Stimulated activated CD8-positive, alpha-beta memory T cell treated with anti-CD3 and anti-CD28 coated beads, Interleukin-2, amount 100 ng/mL, for 48 hours (primary cell): Measurements from ENCODE around the gene ADGRD1.
"Not testable (repeated sequence)": the region's sequence is repeated elsewhere in the genome, so short reads cannot be mapped to it uniquely, and the experiment has no call there.

Experiments used
- DNase-seq, 2 donors: peaks; one replicate each; pipeline ENCODE4 v3.0.0-alpha.2; 2020; ENCODE audit warnings: low read depth in 2 of 2

The ADGRD1 gene

GRCh38 chr12:130937546-130937945 is 16.2 kb upstream of the ADGRD1 start:
- DNase-seq, result not testable (repeated sequence)

DNA sequence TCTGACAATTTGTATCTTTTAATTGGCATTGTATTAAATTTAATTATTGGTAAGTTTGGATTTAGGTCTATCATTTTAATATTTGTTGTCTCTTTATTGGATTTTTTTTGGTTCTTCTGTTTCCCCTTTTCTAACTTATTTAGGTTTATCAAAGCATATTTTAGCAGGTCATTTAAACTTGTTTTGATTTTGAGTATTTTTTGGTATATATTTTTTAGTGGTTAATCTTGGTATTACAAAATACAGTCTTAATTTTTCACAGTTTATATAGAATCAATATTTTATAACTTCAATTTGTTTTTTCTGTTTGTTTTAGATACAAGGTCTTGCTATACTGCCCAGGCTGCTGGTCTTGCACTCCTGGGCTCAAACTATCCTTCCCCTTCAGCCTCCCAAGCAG is 15.5 kb upstream of the ADGRD1 start:
- no peak for DNase-seq

DNA sequence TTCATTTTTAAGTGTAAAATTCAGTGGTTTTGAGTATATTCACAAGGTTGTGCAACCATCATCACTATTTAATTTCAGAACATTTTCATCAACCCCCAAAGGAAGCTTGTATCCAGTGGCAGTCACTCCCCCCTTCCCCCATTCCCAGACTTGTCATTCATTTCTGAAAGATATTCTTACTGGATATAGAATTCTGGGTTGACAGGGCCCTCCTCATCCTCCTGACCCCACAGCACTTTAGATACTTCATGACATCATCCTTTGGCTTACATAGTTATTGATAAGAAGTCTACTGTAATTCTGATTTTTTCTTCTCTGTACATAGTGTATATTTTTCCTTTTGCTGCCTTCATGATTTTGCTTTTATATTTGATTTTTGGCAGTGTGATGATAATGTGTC is 8.8 kb upstream of the ADGRD1 start:
- DNase-seq, result no peak

GRCh38 chr12:130945786-130946492 is 7.8 kb upstream of the ADGRD1 start:
- no peak for DNase-seq

- DNase-seq, result no peak
Measured at GRCh38 chr12:130947028-130947613, 6.6 kb upstream of the ADGRD1 start.

DNA sequence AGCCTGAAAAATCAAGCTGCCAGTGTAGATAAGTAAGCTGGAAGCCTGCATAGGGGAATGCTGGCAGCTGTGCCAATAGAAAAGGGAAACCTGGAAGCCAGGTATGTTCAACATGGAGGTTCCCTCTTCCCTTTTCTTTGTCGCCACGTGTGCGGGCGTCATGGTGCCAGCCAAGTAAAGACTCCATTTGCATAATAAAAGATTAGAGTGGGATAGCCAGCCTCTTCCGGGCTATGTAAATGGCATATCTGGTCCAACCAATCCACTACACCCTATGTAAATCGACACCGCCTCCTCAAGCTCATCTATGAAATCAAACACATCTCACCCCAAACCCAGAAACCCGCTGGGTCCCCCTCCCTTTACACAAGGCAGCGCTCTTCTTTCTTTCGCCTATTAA is 5.6 kb upstream of the ADGRD1 start:
- no peak for DNase-seq

DNA sequence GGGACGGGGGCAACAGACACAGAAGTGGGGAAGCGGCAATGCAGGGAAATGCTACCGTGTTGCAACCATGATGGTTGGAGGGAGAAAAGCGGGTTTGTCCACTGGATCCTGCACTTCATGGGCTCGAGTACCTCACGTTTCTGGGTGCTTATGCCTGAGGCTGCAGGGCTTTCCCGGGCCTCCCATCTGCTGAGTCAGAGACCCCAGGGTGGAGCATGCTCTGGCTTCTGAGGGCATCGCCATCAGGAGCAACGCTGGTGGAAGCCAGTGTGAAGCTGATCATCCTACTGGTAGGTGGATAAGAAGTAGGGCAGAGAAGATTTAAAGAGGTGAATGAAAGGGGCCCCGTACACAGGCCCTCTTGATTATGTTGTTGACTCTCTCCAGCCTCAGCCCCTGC is 5.0 kb upstream of the ADGRD1 start:
- no peak for DNase-seq

- no peak for DNase-seq
Measured at GRCh38 chr12:130949806-130950205, 3.9 kb upstream of the ADGRD1 start.

- no peak for DNase-seq
Measured at GRCh38 chr12:130951636-130952035, 2.1 kb upstream of the ADGRD1 start.

- DNase-seq, result no peak
Measured at GRCh38 chr12:130952171-130952954, 1.3 kb upstream of the ADGRD1 start.

- DNase-seq, result no peak
Measured at GRCh38 chr12:130954544-130954831, 781 bp downstream of the ADGRD1 start.

- DNase-seq, result no peak
Measured at GRCh38 chr12:130955238-130955816, 1.6 kb downstream of the ADGRD1 start.

DNA sequence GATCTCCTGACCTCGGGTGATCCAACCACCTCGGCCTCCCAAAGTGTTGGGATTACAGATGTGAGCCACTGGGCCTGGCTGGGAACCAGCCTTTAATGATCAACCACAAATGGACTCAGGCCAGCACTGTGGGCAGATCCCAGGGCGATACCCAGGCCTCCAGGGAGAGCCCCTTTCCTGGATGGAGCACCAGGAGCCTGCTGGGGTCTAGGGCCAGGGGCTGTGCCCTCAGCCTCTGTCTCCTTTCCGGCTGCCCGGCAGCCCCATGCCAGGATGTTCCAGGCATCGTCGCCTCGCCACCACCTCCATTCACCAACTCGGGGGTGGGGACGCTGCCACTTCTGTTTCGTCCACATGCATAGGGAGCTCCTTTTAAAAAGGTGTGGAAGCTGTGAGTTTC is 2.3 kb downstream of the ADGRD1 start:
- no peak for DNase-seq

DNA sequence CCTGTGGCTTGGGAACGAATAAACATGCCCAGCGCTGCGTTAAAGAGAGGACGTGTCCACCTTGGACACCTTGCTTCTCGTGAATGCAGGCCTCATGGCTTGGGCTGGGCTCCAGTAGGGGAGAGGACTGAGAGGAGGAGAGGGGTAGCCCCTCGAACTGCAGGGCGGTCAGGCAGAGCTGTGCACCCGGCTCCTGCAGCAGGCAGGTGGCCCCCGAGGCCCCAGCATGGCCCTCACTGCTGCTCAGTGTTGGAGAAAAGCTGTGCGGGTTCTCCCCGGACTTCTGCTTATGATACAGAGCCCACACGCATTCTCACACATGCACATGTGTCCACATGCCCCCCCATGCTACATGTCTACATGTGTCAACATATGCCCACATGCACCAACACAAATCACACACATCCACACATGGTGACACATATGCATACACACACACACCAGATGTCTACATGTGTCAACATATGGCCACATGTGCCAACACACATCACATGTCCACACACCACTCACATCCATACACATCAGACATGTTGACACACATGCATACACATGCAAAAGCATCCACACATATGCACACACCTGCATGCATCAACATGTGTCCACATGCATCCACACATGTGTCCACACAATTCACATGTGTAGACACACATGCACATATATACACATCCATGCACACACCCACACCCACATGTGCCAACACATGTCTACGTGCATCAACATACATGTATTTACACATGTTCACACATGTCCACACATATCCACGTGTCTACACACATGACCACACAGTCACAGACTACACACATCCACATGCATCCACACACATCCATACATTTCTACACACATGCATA is 3.0 kb downstream of the ADGRD1 start:
- no peak for DNase-seq

DNA sequence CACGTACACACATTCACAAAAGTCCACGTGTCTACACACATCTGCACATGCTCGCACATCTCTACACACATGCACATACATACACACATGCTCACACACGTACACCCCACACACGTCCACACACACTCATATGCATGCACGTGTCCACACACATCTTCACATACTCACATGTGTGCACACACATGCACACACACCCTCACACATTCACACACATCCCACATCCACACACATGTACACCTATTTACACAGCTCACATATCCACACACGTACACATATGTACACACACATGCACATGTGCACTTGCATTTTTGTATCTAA is 3.6 kb downstream of the ADGRD1 start:
- DNase-seq, result no peak

- no peak for DNase-seq
Measured at GRCh38 chr12:130958557-130959140, 4.9 kb downstream of the ADGRD1 start.

DNA sequence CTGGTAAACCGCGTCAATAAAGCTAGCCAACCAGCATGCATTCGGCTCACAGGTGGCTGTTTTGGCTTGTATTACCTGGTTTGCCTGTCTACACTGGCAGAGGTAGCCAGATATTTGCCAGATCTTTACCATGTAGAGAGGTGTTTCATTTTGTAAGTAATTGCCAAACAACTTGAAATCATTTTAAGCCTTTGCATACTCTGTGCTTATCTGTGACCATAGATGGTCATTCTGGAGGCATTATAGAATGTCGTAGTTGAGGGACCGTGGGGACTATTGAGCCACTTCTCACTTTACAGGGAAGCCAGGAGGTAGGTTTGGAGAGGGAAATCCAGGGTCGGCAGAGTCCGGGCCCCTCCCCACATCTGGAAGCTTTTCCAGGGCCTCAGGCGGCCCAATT is 5.9 kb downstream of the ADGRD1 start:
- no peak for DNase-seq

- no peak for DNase-seq
Measured at GRCh38 chr12:130960058-130960457, 6.4 kb downstream of the ADGRD1 start.

GRCh38 chr12:130960787-130961186 is 7.1 kb downstream of the ADGRD1 start:
- no peak for DNase-seq

DNA sequence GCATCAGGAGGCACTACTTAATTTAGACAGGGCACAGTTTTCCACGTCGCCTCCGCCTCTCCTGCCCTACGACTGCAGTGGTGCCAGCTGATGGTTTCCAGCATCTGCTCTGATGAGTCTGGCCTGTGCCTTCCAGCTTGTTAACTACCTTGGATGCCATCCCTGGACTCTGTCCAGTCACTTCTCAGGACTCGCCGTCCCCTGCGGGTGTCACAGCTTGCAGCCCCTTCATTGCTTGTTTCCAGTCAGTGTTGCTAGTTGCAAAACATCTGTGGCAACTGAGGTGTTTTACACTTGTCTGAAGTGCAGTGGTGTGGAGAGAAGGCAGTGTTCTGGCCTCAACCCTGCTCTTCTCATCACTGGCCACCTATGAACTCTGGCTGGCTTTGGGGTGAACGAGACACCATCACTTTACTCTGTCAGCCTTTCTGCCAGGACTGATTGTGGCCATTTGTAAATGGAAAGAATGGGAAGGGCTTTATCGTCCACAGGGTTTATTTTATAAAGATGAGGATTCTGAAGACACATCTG is 8.3 kb downstream of the ADGRD1 start:
- DNase-seq, result no peak

DNA sequence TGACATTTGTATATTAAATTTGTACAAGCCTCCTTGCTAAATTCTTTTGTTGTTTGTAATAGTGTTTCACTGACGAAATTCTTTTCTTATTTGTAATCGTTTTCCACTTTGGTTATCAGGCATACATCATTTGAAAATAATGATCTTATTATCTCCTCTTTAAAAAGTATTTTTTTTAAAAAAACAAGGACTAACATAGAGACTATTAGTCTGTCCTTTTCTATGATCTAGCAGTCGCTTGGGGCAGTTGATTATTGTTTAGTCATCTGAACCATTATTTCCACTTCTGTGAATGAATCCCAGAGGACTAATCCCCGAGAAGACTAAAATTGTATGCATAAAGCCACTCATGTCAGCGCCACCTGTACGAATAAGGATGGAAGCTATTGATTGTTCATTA is 11.5 kb downstream of the ADGRD1 start:
- no peak for DNase-seq

- no peak for DNase-seq
Measured at GRCh38 chr12:130965668-130966067, 12.0 kb downstream of the ADGRD1 start.
